Stimulated activated CD8-positive, alpha-beta memory T cell treated with anti-CD3 and anti-CD28 coated beads, Interleukin-2, amount 100 ng/mL, for 48 hours (primary cell): ENCODE results near the gene INVS.
"Not testable (repeated sequence)": the region's sequence is repeated elsewhere in the genome, so short reads cannot be mapped to it uniquely, and the experiment has no call there.

ENCODE experiments used
- DNase-seq, 2 donors: peaks; one replicate each; pipeline ENCODE4 v3.0.0-alpha.2; 2020; ENCODE audit warnings: low read depth in 2 of 2

Gene INVS

DNA sequence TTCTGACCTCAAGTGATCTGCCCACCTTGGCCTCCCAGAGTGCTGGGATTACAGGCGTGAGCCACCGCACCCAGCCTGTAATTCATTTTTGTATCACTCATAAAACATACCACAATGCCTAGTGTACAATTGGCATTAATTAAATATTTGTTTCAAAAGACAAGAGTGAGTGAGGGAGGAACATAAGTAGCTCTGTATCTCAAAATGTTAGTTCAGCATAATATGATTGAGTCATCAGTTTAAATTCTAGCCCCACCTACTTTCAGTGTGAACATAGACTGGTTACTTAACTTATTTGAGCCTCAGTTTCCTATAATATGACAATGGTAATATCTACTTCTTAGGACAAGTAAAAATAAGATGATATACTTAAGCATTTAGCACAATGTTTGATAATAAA lies 26.9 kb downstream of the INVS start:
- DNase-seq: no peak

GRCh38 chr9:100126423-100126822 lies 27.4 kb downstream of the INVS start:
- DNase-seq: no peak

DNA sequence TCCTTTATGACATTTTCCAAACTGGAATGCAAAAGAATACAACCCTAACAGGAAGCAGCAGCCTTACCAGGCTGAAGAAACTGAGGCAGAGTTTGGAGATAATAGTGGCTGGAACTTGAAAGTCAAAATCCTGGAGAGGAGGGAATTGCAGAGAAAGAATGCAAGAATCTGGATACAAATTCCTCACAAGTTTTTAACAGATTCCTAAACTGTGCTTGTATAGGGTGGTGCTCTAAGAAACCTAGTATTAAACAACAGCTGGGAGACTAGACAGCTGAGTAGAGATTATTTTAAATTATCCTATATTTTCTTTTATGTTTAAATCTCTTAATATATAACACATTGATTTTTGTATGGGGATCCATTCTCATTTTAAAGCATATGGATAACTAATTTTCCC lies 30.7 kb downstream of the INVS start:
- DNase-seq: no peak

DNA sequence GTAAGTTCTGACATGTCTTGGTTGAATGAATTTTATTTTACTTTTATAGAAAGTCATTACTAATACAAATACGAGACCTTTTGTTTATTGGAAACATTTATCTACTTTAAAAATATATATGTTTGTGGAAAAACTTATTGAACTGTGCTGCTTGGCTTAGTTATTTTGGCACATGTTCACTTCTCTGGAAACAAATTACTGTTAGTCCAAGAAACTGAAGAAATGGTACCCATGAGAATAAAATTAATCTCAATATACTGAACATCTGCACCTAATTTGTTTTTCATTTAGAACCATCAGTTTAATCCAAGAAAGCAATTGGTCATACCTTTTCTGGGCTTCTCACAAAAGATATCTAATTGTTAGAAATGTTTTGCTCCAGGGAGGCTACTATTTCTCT lies 32.2 kb downstream of the INVS start:
- DNase-seq: no peak

GRCh38 chr9:100131875-100132430 lies 32.9 kb downstream of the INVS start:
- DNase-seq: no peak

DNA sequence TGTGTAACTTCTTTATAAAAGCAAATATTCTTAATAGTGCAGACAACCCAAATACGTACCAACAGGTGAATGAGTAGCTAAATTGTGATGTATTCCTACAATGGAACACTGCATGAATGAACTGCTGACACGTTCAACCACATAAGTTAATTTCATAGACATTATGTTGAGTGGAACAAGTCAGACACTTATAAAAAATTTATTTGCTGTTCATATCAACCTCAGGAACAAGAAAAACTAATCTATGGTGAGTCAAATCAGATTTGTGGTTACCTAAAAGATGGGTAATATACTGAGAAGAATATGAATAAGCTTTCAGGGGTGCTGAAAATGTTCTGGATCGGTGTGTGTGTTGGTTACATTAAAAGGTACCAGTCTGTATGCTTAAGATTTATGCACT lies 35.7 kb downstream of the INVS start:
- no peak for DNase-seq

GRCh38 chr9:100136799-100137198 lies 37.8 kb downstream of the INVS start:
- not testable (repeated sequence) for DNase-seq

DNA sequence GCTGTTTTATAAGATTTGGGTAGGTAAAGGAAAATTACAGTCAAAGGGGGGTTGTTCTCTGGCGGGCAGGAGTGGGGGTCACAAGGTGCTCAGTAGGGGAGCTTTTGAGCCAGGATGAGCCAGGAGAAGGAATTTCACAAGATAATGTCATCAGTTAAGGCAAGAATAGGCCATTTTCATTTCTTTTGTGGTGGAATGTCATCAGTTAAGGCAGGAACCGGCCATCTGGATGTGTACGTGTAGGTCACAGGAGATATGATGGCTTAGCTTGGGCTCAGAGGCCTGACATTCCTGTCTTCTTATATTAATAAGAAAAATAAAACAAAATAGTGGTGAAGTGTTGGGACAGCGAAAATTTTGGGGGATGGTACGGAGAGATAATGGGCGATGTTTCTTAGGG lies 41.3 kb downstream of the INVS start:
- DNase-seq: not testable (repeated sequence)

- not testable (repeated sequence) for DNase-seq
Measured at GRCh38 chr9:100141862-100142261, 42.8 kb downstream of the INVS start.

GRCh38 chr9:100145167-100145934 lies 46.3 kb downstream of the INVS start:
- DNase-seq: not testable (repeated sequence)

DNA sequence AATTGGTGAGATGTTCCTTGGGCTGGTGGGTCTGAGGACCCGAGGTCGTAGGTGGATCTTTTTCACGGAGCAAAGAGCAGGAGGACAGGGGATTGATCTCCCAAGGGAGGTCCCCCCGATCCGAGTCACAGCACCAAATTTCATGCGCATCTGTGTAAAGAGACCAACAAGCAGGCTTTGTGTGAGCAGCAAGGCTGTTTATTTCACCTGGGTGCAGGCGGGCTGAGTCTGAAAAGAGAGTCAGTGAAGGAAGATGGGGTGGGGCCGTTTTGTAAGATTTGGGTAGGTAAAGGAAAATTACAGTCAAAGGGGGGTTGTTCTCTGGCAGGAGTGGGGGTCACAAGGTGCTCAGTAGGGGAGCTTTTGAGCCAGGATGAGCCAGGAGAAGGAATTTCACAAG lies 46.9 kb downstream of the INVS start:
- not testable (repeated sequence) for DNase-seq

GRCh38 chr9:100150214-100150613 lies 51.2 kb downstream of the INVS start:
- DNase-seq: no peak

DNA sequence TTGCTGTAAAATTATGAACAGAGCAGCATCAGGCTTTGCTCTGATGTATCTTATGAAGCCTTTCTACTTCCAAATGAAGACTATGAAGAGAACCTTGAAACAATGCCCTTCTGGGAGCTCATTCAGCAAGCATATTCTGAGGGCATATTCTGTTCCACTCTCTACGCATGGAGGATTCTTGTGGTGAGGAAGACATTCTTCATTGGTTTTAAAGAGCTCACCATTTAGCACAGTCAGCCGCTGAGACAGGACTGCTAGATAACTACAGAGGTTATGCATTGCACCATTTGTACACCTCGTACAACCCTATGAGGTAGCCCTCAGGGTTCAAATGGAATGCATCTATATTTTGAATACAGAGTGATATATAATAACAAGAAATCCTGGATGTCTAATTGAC lies 61.0 kb downstream of the INVS start:
- DNase-seq: no peak

GRCh38 chr9:100167176-100167575 lies 68.1 kb downstream of the INVS start:
- DNase-seq: no peak

GRCh38 chr9:100167915-100168654 lies 69.0 kb downstream of the INVS start:
- no peak for DNase-seq

DNA sequence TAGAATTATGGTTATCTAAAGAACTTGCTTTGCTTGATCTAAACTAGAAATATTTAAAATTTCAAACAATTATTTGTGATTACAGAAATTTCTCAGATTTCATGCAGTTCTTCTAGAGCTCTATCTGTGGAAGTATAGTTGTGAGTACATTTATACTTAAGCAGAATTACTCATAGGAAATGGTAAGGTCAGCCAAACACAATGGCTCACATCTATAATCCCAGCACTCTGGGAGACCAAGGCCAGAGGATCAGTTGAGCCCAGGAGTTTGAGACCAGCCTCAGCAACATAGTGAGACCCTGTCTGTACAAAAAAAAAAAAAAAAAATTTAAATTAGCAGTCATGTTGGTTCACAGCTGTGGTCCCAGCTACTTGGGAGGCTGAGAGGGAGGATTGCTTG lies 71.0 kb downstream of the INVS start:
- DNase-seq: no peak

- DNase-seq: no peak
Measured at GRCh38 chr9:100170556-100170955, 71.5 kb downstream of the INVS start.

DNA sequence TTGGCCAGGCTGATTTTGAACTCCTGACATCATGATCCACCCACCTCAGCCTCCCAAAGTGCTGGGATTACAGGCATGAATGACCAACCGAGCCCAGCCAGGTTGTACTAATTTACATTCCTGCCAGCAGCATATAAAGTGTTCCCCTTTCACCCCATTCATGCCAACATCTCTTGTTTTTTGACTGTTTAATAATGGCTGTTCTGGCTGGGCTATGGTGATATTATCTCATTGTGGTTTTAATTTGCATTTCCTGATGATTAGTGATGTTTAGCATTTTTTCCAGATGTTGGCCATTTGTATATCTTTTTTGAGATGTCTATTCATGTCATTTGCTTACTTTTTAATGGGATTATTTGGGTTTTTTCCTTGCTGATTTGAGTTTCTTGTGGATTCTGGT lies 87.3 kb downstream of the INVS start:
- no peak for DNase-seq

GRCh38 chr9:100190339-100190738 lies 91.3 kb downstream of the INVS start:
- DNase-seq: no peak

GRCh38 chr9:100191264-100191663 lies 92.2 kb downstream of the INVS start:
- DNase-seq: no peak

- no peak for DNase-seq
Measured at GRCh38 chr9:100193078-100193477, 94.0 kb downstream of the INVS start.

GRCh38 chr9:100196215-100196614 lies 97.2 kb downstream of the INVS start:
- DNase-seq: no peak

GRCh38 chr9:100196828-100197227 lies 97.8 kb downstream of the INVS start:
- no peak for DNase-seq
